ENCODE measurements around the gene CUL9.
A peak's percentile ranks its signal among the peaks of the same experiment; 100 is the strongest.

Gene CUL9

GRCh38 chr6:43258180-43258579, 76.2 kb downstream of the CUL9 start:
- no peak for DNase-seq

DNA sequence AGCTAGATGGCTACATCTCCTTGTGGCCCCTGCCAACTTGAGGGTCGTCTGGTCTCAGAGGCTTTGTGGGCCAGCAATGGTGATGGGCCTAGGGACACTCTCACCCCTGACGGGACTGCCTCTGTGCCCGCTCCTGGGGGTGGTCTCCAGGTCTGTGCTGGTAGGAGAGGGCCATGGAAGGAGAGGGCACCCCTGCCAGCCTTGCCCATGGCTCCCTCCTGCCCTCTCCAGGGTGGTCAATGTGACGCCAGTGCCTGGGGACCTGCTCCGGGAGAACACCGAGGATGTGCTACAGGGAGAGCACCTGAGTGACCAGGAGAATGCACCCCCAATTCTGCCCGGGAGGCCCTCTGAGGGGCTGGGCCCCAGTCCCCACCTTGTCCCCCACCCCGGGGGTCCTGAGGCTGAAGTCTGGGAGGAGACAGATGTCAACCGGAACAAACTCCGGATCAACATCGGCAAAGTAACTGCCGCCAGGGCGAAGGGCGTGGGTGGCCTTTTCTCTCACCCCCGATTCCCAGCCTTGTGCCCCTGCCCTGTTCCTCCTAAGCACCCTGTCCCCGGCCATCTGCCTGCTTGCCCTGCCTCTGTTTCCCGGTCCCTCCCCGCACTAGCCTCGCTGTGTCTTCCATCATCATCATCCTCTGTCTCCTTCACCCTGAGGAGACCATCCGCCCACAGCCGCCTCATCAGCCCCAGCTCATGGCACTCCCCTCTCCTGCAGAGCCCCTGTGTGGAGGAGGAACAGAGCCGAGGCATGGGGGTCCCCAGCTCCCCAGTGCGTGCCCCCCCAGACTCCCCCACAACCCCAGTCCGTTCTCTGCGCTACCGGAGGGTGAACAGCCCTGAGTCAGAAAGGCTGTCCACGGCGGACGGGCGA, 77.1 kb downstream of the CUL9 start:
- DNase-seq = no peak

DNA sequence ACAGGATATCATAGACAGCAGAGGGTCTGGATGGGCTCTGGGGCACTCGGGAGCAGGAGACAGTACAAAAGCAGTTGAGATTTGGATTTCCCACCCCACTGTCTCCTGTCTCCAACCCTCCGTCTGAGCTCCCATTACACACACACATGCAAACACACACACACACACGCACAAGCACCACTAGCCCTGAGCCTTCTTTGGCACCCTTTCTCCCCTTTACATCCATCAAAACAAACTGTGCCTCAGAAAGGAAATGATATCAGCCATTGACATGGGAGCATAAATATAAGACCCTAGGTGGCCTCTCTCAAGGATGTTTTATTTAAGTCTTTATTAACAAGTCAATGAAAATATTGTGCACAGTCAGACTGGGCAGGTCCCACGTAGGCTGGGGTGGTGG, 78.8 kb downstream of the CUL9 start:
- DNase-seq = no peak

- no peak for DNase-seq
These were observed 79.2 kb downstream of the CUL9 start for GRCh38 chr6:43261198-43261597.

GRCh38 chr6:43262000-43262779, 80.2 kb downstream of the CUL9 start:
- DNase-seq = no peak

DNA sequence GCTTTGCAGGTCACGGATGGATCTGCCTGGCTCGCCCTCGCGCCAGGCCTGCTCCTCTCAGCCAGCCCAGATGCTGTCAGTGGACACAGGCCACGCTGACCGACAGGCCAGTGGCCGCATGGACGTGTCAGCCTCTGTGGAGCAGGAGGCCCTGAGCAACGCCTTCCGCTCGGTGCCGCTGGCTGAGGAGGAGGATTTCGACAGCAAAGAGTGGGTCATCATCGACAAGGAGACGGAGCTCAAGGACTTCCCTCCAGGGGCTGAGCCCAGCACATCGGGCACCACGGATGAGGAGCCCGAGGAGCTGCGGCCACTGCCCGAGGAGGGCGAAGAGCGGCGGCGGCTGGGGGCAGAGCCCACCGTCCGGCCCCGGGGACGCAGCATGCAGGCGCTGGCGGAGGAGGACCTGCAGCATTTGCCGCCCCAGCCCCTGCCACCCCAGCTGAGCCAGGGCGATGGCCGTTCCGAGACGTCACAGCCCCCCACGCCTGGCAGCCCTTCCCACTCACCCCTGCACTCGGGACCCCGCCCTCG, 80.9 kb downstream of the CUL9 start:
- DNase-seq = no peak

DNA sequence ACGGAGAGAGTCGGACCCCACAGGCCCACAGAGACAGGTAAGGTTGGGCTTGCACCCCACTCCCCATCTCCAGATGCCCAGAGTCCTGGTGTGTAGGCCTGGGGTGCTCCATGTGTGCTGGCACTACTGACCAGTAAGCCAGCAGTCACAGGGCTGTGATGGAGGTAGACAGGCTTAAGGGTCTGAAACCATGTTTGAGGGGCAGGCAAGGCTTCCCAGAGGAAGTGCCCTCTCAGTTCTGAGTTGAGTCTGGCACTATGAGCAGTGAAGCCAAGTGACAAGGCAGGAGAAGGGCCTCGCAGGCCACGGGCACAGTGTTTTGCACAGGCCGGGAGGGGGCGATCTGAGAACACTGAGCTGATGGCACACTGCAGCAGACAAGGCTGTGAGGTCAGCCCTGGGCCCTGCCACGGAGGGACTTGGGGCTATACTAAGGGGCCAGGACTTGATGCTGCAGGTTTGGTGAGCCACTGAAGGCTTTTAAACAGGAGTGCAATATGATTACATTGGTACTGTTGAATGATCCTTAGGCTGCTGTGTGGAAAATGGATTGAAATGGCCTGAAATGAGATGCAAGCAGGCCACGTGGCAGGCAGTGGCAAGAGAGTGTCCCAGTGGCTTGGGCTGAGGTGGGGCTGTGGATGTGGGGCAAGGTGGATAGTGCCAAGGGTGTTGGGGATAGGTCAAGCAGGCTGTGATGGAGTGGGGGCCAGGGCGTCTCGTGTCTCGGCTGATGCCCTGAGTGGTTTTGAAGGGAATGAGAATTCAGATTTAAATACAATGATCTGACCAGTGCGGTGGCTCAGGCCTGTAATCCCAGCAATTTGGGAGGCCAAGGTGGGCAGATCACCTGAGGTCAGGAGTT, 81.5 kb downstream of the CUL9 start:
- DNase-seq = peak; percentile 79

DNA sequence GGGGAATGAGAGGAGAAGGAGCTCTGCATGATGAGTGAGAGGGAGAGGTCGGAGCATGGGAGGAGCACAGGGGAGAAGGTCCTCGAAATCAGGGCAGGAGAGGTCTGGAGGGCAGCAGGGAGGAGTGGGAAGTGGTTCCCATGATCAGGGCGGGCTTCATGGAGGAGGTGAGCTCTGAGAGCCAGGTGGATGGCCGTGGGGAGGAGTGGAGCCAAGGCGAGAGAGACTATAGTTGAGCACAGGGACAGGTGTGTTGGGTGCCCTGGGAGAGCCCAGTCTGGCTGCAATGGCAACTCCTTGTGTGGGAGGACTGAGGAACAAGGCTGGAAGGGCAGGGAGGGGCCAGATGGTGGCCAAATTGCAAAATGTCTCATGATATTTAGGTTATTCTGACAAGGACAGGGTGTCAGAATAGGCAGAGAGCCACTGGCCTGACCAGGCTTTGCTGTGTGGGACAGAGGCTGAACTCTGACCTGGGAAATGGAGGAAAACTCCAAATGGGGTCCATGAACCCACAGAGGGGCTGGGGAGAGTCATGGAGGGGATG, 82.7 kb downstream of the CUL9 start:
- no peak for DNase-seq

GRCh38 chr6:43265564-43265963, 83.6 kb downstream of the CUL9 start:
- no peak for DNase-seq

DNA sequence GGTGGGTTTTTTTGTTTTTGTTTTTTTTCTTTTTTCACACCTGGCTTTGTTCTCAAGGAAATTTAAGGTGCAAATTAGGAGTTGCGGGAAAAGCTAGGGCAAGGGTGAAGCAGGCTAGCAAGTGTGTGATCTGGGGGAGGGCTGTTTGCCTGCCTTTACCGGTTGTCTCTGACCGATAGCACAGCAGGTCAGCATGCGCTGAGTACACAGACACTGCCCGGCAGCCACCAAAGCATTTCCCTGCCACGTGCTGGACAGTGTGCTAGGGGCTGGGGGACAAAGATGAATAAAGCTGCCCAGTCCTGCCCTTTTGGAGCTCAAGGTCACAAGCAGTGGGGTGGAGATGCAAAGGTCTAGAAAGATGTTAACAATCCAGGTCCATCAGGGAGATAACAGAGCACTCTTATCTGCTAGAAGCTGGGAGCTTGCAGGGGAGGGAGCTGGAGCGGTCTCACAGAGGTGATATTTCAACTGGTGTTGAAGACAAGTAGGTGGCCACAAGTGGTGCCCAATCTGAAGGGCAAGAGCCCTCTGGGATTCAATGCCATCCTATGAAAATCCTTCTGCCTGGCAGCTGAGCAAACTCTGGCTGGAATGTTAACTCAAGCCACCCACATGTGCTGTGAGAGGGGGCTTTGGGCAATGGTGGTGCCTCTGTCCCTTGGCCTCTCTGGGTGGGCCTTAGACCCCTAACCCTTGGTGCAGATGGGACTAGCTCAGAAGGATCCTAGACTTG, 85.8 kb downstream of the CUL9 start:
- DNase-seq = no peak

DNA sequence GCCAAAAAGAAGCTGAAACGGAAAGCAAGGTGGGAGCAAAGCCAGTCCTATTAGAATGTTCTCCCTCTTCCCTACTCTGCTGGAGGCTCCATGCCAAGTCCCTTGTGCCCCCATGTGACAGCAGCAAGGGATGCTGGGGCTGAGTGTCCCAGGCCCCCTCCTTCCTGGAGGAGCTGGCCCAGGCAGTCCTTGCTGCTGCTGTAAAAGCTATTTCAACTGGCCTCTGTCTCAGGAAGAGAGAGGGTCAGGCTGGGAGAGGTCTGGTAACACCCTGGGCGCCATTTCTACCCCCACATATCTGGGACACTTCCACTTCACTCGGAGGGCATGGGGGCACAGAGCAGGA, 86.3 kb downstream of the CUL9 start:
- DNase-seq = no peak

- no peak for DNase-seq
These were observed 86.8 kb downstream of the CUL9 start for GRCh38 chr6:43268782-43269272.

- peak; percentile 52 for DNase-seq
These were observed 87.4 kb downstream of the CUL9 start for GRCh38 chr6:43269273-43270007.

DNA sequence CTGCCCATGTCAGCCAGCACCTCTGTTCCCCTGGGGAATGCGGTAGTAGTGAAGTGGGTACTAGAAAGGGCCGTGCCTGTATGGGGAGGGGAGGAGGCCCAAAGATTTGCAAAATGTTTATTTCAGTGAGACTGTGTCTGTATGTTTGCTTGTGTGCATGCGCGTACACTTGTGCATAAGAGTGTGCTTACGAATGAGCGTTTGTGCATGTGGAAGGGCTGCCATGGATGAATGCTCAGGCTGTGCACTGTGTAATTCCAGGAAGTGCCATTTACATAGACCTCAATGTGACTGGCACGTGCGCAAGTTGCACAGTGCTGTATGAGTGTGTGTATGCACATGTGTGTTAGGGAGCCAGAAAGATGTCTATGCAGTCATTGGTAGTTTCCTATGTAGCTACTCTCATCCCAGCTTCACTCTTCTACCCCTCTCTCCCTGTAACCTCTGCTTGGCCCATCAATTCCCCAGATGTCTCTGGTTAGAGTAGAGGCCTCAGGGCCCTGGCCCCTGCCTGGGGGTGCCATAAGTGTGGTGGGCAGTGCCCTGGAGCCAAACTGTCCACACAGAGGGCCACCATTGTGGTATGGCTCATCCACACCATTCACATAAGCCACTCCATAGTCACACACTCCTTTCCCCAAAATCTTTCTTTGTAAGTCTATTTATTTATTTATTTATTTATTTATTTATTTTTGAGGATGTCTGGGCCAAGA, 89.3 kb downstream of the CUL9 start:
- no peak for DNase-seq

DNA sequence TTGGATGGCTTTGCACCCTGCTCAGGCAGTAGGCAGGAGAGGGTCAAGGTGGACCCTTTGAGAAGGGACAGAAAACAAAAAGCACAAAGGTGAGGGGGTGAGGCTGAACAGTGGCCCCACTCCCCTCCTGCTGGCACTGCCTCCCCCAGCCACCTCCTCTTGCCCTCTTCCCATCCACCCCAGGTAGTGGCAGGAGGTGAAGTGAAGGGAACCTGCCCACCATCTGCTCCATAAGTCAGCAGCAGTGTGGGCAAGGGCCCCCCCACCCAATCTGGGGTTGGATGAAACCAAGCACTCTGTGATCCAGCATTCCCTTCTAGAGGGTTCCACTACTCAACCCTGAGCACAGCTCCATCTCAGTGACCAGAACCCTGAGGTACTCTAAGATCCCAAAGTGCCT, 89.9 kb downstream of the CUL9 start:
- no peak for DNase-seq

- DNase-seq = no peak
These were observed 91.7 kb downstream of the CUL9 start for GRCh38 chr6:43273707-43274106.

Measured in activated naive CD4-positive, alpha-beta T cell treated with anti-CD3 and anti-CD28 coated beads, Interleukin-2, amount 50 U/mL, for 16 hours (primary cell).